GM06990 (cell line): ENCODE data around the gene NUDCD3.
A peak's percentile ranks its signal among the peaks of the same experiment; 100 is the strongest.

Experiments used
- DNase-seq: peaks from one replicate; pipeline ENCODE4 v3.0.0-alpha.2; 2011; ENCODE audit not compliant: insufficient read length; ENCODE audit errors: extremely low read depth
- H3K27me3 ChIP-seq: replicated peaks from 2 replicates; pipeline ENCODE4 v1.6.0; 2011; ENCODE audit warnings: low read length; ENCODE audit not compliant: control insufficient read depth, insufficient read depth
- H3K36me3 ChIP-seq: 2 replicates; pipeline ENCODE4 v1.5.1; 2011; ENCODE audit warnings: low read length; ENCODE audit not compliant: control insufficient read depth, insufficient read depth
- H3K4me3 ChIP-seq: replicated peaks from 2 replicates; pipeline ENCODE4 v1.5.1; 2011; ENCODE audit warnings: low read depth, mild to moderate bottlenecking, control low read depth, low read length
- CTCF ChIP-seq: IDR thresholded peaks from 2 replicates; pipeline ENCODE4 v1.5.1; 2011; ENCODE audit warnings: low read length, control low read depth, mild to moderate bottlenecking, inconsistent platforms; ENCODE audit not compliant: insufficient read depth, poor library complexity, severe bottlenecking

Gene NUDCD3

DNA sequence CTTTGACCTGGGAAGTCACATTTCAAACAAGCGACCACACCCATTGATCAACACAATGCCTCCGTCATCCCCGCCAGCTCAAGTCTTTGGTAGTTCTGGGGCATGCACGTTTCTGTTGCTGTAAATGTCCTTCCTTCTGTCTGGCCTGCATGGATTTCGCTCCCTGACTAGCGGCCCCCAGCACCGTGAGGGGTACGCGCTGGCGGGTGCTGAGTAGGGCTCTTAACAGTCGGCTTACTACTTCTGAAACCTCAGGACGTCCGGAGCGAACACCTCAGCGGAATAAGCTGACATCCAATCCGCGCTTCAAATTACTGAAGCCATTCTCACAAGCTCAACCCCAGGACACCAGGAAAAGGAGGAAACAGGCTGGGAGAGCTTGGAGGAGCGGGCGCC is 505 bp downstream of the NUDCD3 start:
- Histone ChIP-seq H3K27me3 (no peaks in the 10 kb centered on the region), H3K4me3 (peak overlapping the region; percentile 94), H3K36me3 (peaks cover 5% of the 10 kb centered on the region)
- no peak for DNase-seq
- no peak for TF ChIP-seq CTCF

DNA sequence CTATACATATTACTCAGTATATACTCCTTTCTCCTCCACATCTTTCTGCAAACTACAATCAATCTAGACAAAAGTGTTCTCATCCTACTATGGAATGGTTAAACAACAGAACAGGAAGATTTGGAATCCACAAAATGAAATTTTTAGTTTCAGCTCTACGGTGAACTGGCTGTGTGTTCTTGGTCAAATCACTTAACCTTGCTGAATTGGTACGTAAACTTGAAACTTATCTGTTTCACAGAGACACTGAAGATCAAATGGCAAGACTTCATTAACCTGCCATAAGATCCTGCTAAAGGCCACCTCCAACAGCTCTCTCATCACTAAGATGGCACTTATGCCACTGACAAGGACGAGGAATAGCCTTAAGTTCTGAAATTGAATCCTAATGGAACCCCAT is 1.5 kb downstream of the NUDCD3 start:
- DNase-seq, result no peak

DNA sequence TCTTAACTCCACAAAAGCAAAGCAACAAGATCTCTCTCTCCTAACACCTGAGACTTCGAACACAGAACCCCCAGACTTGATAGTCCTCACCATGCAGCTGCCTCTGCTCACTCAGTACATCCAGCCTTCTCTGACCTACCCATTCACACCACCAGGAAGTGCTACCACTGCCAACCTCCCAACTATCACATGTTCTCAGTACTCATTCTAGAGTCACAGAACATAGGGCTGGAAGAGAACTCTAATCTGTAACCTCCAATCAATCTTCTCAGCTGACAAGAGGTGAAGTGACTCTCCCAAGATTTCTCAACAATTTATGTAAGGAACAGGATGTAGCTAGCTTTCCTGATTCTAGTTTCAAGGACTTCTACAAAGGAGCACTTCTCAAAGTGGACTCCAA is 3.8 kb downstream of the NUDCD3 start:
- peaks cover 19% of the 10 kb centered on the region for H3K36me3 ChIP-seq
- TF ChIP-seq CTCF, result no peak
- H3K27me3 ChIP-seq, result no peaks in the 10 kb centered on the region
- H3K4me3 ChIP-seq, result no peak overlapping the region
- DNase-seq, result no peak

More for the DNA sequence above, 1.5 kb downstream of the NUDCD3 start:
- no peaks in the 10 kb centered on the region for H3K27me3 ChIP-seq
- H3K4me3 ChIP-seq, result peak overlapping the region; percentile 94
- TF ChIP-seq CTCF, result no peak
- peaks cover 12% of the 10 kb centered on the region for H3K36me3 ChIP-seq

GRCh38 chr7:44486001-44486400 is 4.5 kb downstream of the NUDCD3 start:
- TF ChIP-seq CTCF, result no peak
- no peak for DNase-seq
- no peaks in the 10 kb centered on the region for H3K27me3 ChIP-seq
- no peak overlapping the region for H3K4me3 ChIP-seq
- H3K36me3 ChIP-seq, result peaks cover 19% of the 10 kb centered on the region

GRCh38 chr7:44484482-44485313 is 5.8 kb downstream of the NUDCD3 start:
- Histone ChIP-seq H3K36me3 (peaks cover 19% of the 10 kb centered on the region), H3K4me3 (no peak overlapping the region), H3K27me3 (no peaks in the 10 kb centered on the region)
- DNase-seq, result no peak
- TF ChIP-seq CTCF, result no peak
